Endodermal cell (in vitro differentiated cells): Measurements from ENCODE around the gene C1orf198. TPM values are rescaled to one million over a fixed set of nuclear protein-coding genes. Genes with fewer than 3 reads are reported as not detected.
A peak's percentile ranks its signal among the peaks of the same experiment; 100 is the strongest.

Source experiments
- DNase-seq: peaks from one replicate; pipeline ENCODE4 v3.0.0-alpha.2; 2017
- H3K27ac ChIP-seq: 2 replicates; pipeline ENCODE4 v1.5.1; 2013; ENCODE audit warnings: mild to moderate bottlenecking, low read depth, low read length, moderate library complexity
- H3K27me3 ChIP-seq: 2 replicates; pipeline ENCODE4 v1.6.1; 2013; ENCODE audit warnings: mild to moderate bottlenecking, low read length, moderate library complexity; ENCODE audit not compliant: insufficient read depth, control insufficient read depth, poor library complexity, severe bottlenecking
- H3K36me3 ChIP-seq: 2 replicates; pipeline ENCODE4 v1.7.0; 2013; ENCODE audit warnings: mild to moderate bottlenecking, low read length, moderate library complexity; ENCODE audit not compliant: control insufficient read depth, insufficient read depth
- H3K4me1 ChIP-seq: one replicate; pipeline ENCODE4 v1.7.0; 2013; ENCODE audit warnings: low read length; ENCODE audit not compliant: control insufficient read depth, insufficient read depth
- H3K4me3 ChIP-seq: 2 replicates; pipeline ENCODE4 v1.5.1; 2013; ENCODE audit warnings: mild to moderate bottlenecking, low read length, moderate library complexity
- H3K9ac ChIP-seq: 2 replicates; pipeline ENCODE4 v1.6.1; 2013; ENCODE audit warnings: mild to moderate bottlenecking, low read length, moderate library complexity; ENCODE audit not compliant: poor library complexity, severe bottlenecking; ENCODE audit errors: extremely low read depth
- H3K9me3 ChIP-seq: 2 replicates; pipeline ENCODE4 v1.6.1; 2013; ENCODE audit warnings: mild to moderate bottlenecking, low read length, moderate library complexity; ENCODE audit not compliant: control insufficient read depth
- H3K27ac Mint-ChIP-seq: 2 replicates; pipeline ENCODE4 v1.8.0; 2020; ENCODE audit warnings: mixed read lengths
- H3K27me3 Mint-ChIP-seq: 2 replicates; pipeline ENCODE4 v1.8.0; 2021; ENCODE audit warnings: mild to moderate bottlenecking, mixed read lengths; ENCODE audit not compliant: insufficient read depth
- H3K36me3 Mint-ChIP-seq: 2 replicates; pipeline ENCODE4 v1.8.0; 2020; ENCODE audit warnings: low read depth, mixed read lengths
- H3K4me1 Mint-ChIP-seq: 2 replicates; pipeline ENCODE4 v1.8.0; 2020; ENCODE audit warnings: mixed read lengths
- H3K4me3 Mint-ChIP-seq: 2 replicates; pipeline ENCODE4 v1.8.0; 2020; ENCODE audit warnings: mild to moderate bottlenecking, moderate library complexity, mixed read lengths
- H3K9me3 Mint-ChIP-seq: 2 replicates; pipeline ENCODE4 v1.8.0; 2020; ENCODE audit warnings: mild to moderate bottlenecking, mixed read lengths
- CTCF ChIP-seq: fragments of 200-600 bp; sonication (generic); conservative IDR thresholded peaks from 2 replicates; pipeline ENCODE4 v1.5.0; 2021; ENCODE audit warnings: antibody characterized with exemption, mild to moderate bottlenecking
- WGBS, 2 experiments: methylation state at CpG; one replicate each; pipeline versions ENCODE4 v1.1.5 to v1.1.7; 2013; ENCODE audit warnings: missing lambda C conversion rate in 2 of 2, mixed read lengths in 1 of 2; ENCODE audit not compliant: insufficient coverage in 1 of 2, insufficient read length in 1 of 2; 5-methylcytosine and 5-hydroxymethylcytosine counted together
- total RNA-seq, 2 donors: library from RNA; stranded (reverse); fragmentation: NEBNext Ultra II Directional in 1 of 2; extraction: Animal tissue kit (Norgen Biotek cat#: 25700) in 1 of 2; gene quantifications; 2 replicates in 1 of 2; 3 replicates in 1 of 2; pipeline ENCODE4 v1.2.1, GENCODE V29; 2021

The C1orf198 gene
- total RNA-seq, 2 donors from 2014 or later: 37.5 to 44.8 TPM

GRCh38 chr1:230868736-230869385, 540 bp upstream of the C1orf198 start:
- no peak for TF ChIP-seq CTCF
- Mint-ChIP-seq H3K4me1 (peaks cover 30% of the 10 kb centered on the region), H3K36me3 (no peaks in the 10 kb centered on the region), H3K4me3 (peak overlapping the region; percentile 84), H3K27ac (peak overlapping the region; percentile 96), H3K9me3 (no peaks in the 10 kb centered on the region), H3K27me3 (peaks cover 13% of the 10 kb centered on the region)
- H3K27me3 ChIP-seq: no peaks in the 10 kb centered on the region
- peak overlapping the region; percentile 98 for H3K27ac ChIP-seq
- no peaks in the 10 kb centered on the region for H3K9me3 ChIP-seq
- no peaks in the 10 kb centered on the region for H3K4me1 ChIP-seq
- 8% methylated on average over 15 to 40 of the region's 40 CpGs for WGBS, 2 experiments
- H3K9ac ChIP-seq: peak overlapping the region; percentile 91
- peak overlapping the region; percentile 79 for H3K4me3 ChIP-seq
- no peak for DNase-seq
- no peaks in the 10 kb centered on the region for H3K36me3 ChIP-seq

GRCh38 chr1:230867101-230867902, 1.0 kb downstream of the C1orf198 start:
- H3K4me1 ChIP-seq: no peaks in the 10 kb centered on the region
- peaks cover 33% of the 10 kb centered on the region for H3K4me1 Mint-ChIP-seq
- H3K36me3 Mint-ChIP-seq: no peaks in the 10 kb centered on the region
- peaks cover 13% of the 10 kb centered on the region for H3K27me3 Mint-ChIP-seq
- peak overlapping the region; percentile 97 for H3K4me3 ChIP-seq
- peak overlapping the region; percentile 78 for H3K9ac ChIP-seq
- peaks cover 4% of the 10 kb centered on the region for H3K36me3 ChIP-seq
- TF ChIP-seq CTCF: no peak
- no peaks in the 10 kb centered on the region for H3K9me3 ChIP-seq
- no peak overlapping the region for H3K27ac Mint-ChIP-seq
- H3K4me3 Mint-ChIP-seq: peak overlapping the region; percentile 84
- no peaks in the 10 kb centered on the region for H3K9me3 Mint-ChIP-seq
- 33 to 36% methylated on average over 16 to 17 of the region's 17 CpGs for WGBS, 2 experiments
- no peaks in the 10 kb centered on the region for H3K27me3 ChIP-seq
- no peak for DNase-seq
- no peak overlapping the region for H3K27ac ChIP-seq

GRCh38 chr1:230866171-230867070, 1.9 kb downstream of the C1orf198 start:
- H3K9ac ChIP-seq: peak overlapping the region; percentile 78
- no peaks in the 10 kb centered on the region for H3K9me3 Mint-ChIP-seq
- peaks cover 8% of the 10 kb centered on the region for H3K36me3 ChIP-seq
- peak overlapping the region; percentile 84 for H3K4me3 Mint-ChIP-seq
- H3K4me3 ChIP-seq: peak overlapping the region; percentile 97
- DNase-seq: no peak
- H3K27me3 Mint-ChIP-seq: peaks cover 11% of the 10 kb centered on the region
- H3K27ac Mint-ChIP-seq: no peak overlapping the region
- no peaks in the 10 kb centered on the region for H3K9me3 ChIP-seq
- no peaks in the 10 kb centered on the region for H3K4me1 ChIP-seq
- H3K4me1 Mint-ChIP-seq: peaks cover 33% of the 10 kb centered on the region
- no peaks in the 10 kb centered on the region for H3K27me3 ChIP-seq
- no peak for TF ChIP-seq CTCF
- H3K27ac ChIP-seq: no peak overlapping the region
- H3K36me3 Mint-ChIP-seq: peaks cover 4% of the 10 kb centered on the region
- WGBS, 2 experiments: 84 to 86% methylated on average over 9 of the region's 9 CpGs
